K562 (cell line): Measurements from ENCODE around the gene CNTN4. TPM values are rescaled to one million over a fixed set of nuclear protein-coding genes. Genes with fewer than 3 reads are reported as not detected.

ENCODE experiments used
- ATAC-seq: fragments of 200-7000 bp; cut with Tn5 transposase; 3 replicates; pipeline ENCODE4 v1.9.1; 2020; ENCODE audit warnings: moderate library complexity
- BruUV-seq: library from RNA; stranded (reverse); fragments of 400-500 nt; replicated peaks from 2 replicates; lab custom pipeline; 2021; lab: Mats Ljungman, UMichigan
- CTCF ChIA-PET: fragments of 300-600 bp; formaldehyde crosslinking; extraction: SDS; loops from one replicate; lab custom pipeline; 2021; ENCODE audit warnings: low intra/inter-chr PET ratio; lab: Yijun Ruan, JAX
- POLR2A ChIA-PET: fragments of 300-600, 350-650 bp; sonication (Branson Sonifier 250); formaldehyde crosslinking; extraction: SDS; loops from one replicate; lab custom pipeline; 2021; ENCODE audit warnings: antibody characterized with exemption, inconsistent platforms; lab: Yijun Ruan, JAX
- DNase-seq, 4 experiments: peaks; one replicate each; pipeline versions ENCODE4 v3.0.0 to v3.0.0-alpha.2; 2011 to 2018; ENCODE audit warnings: low spot score in 3 of 4, mixed read lengths in 3 of 4; ENCODE audit errors: extremely low read depth in 1 of 4
- FAIRE-seq: peaks from 2 replicates; lab custom pipeline; 2011; peaks lifted over from hg19 to GRCh38; lab: Jason Lieb, UNC
- H2AFZ ChIP-seq: 2 replicates; pipeline ENCODE4 v1.6.0; 2011; ENCODE audit warnings: low read depth, low read length, control low read depth, inconsistent platforms
- H3K27ac ChIP-seq: fragments of 200-600 bp; 3 replicates; pipeline ENCODE4 v1.8.0; 2011; ENCODE audit warnings: low read depth, mild to moderate bottlenecking, control low read depth, inconsistent platforms, low read length, moderate library complexity, mixed read lengths; ENCODE audit errors: extremely low read depth
- H3K27me3 ChIP-seq, 2 experiments: fragments of 300-600 bp in 1 of 2; 2 replicates in 1 of 2; 3 replicates in 1 of 2; pipeline versions ENCODE4 v1.6.0 to v1.8.0; 2011; ENCODE audit warnings: inconsistent platforms in 2 of 2, low read length in 2 of 2, mild to moderate bottlenecking in 1 of 2, mixed read lengths in 1 of 2, moderate library complexity in 1 of 2; ENCODE audit not compliant: control insufficient read depth in 2 of 2, insufficient read depth in 2 of 2
- H3K36me3 ChIP-seq: fragments of 300-600 bp; 3 replicates; pipeline ENCODE4 v1.8.0; 2011; ENCODE audit warnings: mild to moderate bottlenecking, low read length, inconsistent platforms; ENCODE audit not compliant: control insufficient read depth, insufficient read depth
- H3K4me1 ChIP-seq, 2 experiments: fragments of 200-600 bp in 1 of 2; replicated peaks in 1 of 2; 2 replicates in 1 of 2; 3 replicates in 1 of 2; pipeline versions ENCODE4 v1.5.1 to v1.8.0; 2011; ENCODE audit warnings: inconsistent platforms in 2 of 2, low read length in 2 of 2, mild to moderate bottlenecking in 1 of 2, mixed read lengths in 1 of 2, moderate library complexity in 1 of 2; ENCODE audit not compliant: control insufficient read depth in 2 of 2, insufficient read depth in 2 of 2
- H3K4me2 ChIP-seq: 2 replicates; pipeline ENCODE4 v1.6.1; 2011; ENCODE audit warnings: low read length, control low read depth, inconsistent platforms, mixed read lengths; ENCODE audit not compliant: insufficient read depth
- H3K4me3 ChIP-seq: fragments of 200-600 bp; sonication (generic), shearing (Covaris generic); 2 replicates; pipeline ENCODE4 v1.5.1; 2016; ENCODE audit warnings: control low read depth, inconsistent platforms
- H3K79me2 ChIP-seq: fragments of 200-600 bp; 3 replicates; pipeline ENCODE4 v1.8.0; 2011; ENCODE audit warnings: low read length, inconsistent platforms; ENCODE audit not compliant: control insufficient read depth, insufficient read depth
- H3K9ac ChIP-seq, 2 experiments: 2 replicates each; pipeline versions ENCODE4 v1.6.0 to v1.6.1; 2011; ENCODE audit warnings: low read depth in 2 of 2, low read length in 2 of 2, control low read depth in 1 of 2, inconsistent platforms in 1 of 2, mild to moderate bottlenecking in 1 of 2, mixed read lengths in 1 of 2; ENCODE audit not compliant: insufficient read depth in 1 of 2
- H3K9me1 ChIP-seq: one replicate; pipeline ENCODE4 v1.6.0; 2011; ENCODE audit warnings: inconsistent platforms, mild to moderate bottlenecking, low read length, moderate library complexity; ENCODE audit not compliant: control insufficient read depth, insufficient read depth
- H3K9me3 ChIP-seq: replicated peaks from 2 replicates; pipeline ENCODE4 v1.5.1; 2011; ENCODE audit warnings: low read depth, low read length, inconsistent platforms; ENCODE audit not compliant: control insufficient read depth, insufficient read depth
- H4K20me1 ChIP-seq: replicated peaks from 2 replicates; pipeline ENCODE4 v1.6.1; 2011; ENCODE audit warnings: low read length, inconsistent platforms, mixed read lengths; ENCODE audit not compliant: control insufficient read depth, insufficient read depth
- BACH1 ChIP-seq: fragments of 200-800 bp; sonication (Bioruptor generic); IDR thresholded peaks from 2 replicates; pipeline ENCODE4 v1.6.1; 2016; ENCODE audit warnings: missing genetic modification characterization, missing compliant biosample characterization
- GTF2E2 ChIP-seq: fragments of 200-800 bp; sonication (Bioruptor generic); IDR thresholded peaks from 2 replicates; pipeline ENCODE4 v1.6.1; 2016; ENCODE audit warnings: missing genetic modification characterization, missing compliant biosample characterization
- HDAC8 ChIP-seq: fragments of 450-650 bp; IDR thresholded peaks from 2 replicates; pipeline ENCODE4 v1.6.1; 2016; ENCODE audit warnings: mild to moderate bottlenecking, missing genetic modification characterization, moderate library complexity, missing compliant biosample characterization
- KDM5B ChIP-seq: fragments of 200-600 bp; sonication (generic); IDR thresholded peaks from 2 replicates; pipeline ENCODE4 v1.6.1; 2012; ENCODE audit warnings: low read depth, mild to moderate bottlenecking, moderate library complexity, low read length, control low read depth, inconsistent platforms; ENCODE audit not compliant: insufficient replicate concordance
- NCOA6 ChIP-seq: fragments of 450-650 bp; IDR thresholded peaks from 2 replicates; pipeline ENCODE4 v1.6.1; 2017; ENCODE audit warnings: mild to moderate bottlenecking
- OTX1 ChIP-seq: fragments of 450-650 bp; formaldehyde crosslinking; IDR thresholded peaks from 2 replicates; pipeline ENCODE4 v1.4.0; 2022; ENCODE audit warnings: mild to moderate bottlenecking
- POLR3G ChIP-seq: IDR thresholded peaks from 2 replicates; pipeline ENCODE4 v1.6.1; 2011; ENCODE audit not compliant: insufficient read length, insufficient replicate concordance; ENCODE audit errors: extremely low read depth
- PRMT5 ChIP-seq: sonication (generic); formaldehyde crosslinking; IDR thresholded peaks from 2 replicates; pipeline ENCODE4 v1.5.0; 2020; ENCODE audit warnings: missing genetic modification reagents
- RBM39 ChIP-seq: fragments of 200-400 bp; formaldehyde crosslinking; optimal IDR thresholded peaks from 2 replicates; pipeline ENCODE3; 2018; ENCODE audit warnings: low read depth, low read length
- SIN3A ChIP-seq, 2 experiments: fragments of 150-350 bp in 1 of 2; IDR thresholded peaks; 2 replicates each; pipeline ENCODE4 v1.6.1; 2011 to 2016; ENCODE audit warnings: borderline replicate concordance in 2 of 2, low read depth in 2 of 2, low read length in 2 of 2, mild to moderate bottlenecking in 2 of 2, moderate library complexity in 2 of 2; ENCODE audit not compliant: control insufficient read depth in 1 of 2
- SIRT6 ChIP-seq: IDR thresholded peaks from one replicate; pipeline ENCODE4 v1.6.1; 2012; ENCODE audit warnings: low read depth, mild to moderate bottlenecking, control low read depth, inconsistent platforms, low read length, moderate library complexity
- STAT5A ChIP-seq: IDR thresholded peaks from 2 replicates; pipeline ENCODE4 v1.6.1; 2012; ENCODE audit warnings: low read length, inconsistent platforms, borderline replicate concordance
- ZBTB17 ChIP-seq: fragments of 450-650 bp; formaldehyde crosslinking; IDR thresholded peaks from 2 replicates; pipeline ENCODE4 v1.4.0; 2020; ENCODE audit warnings: mild to moderate bottlenecking
- ZNF232 ChIP-seq: sonication (generic); formaldehyde crosslinking; IDR thresholded peaks from 2 replicates; pipeline ENCODE4 v1.8.0; 2022; ENCODE audit warnings: mild to moderate bottlenecking, missing genetic modification reagents
- WGBS: fragments of 100-300 bp; shearing (Covaris generic); methylation state at CpG from one replicate; pipeline ENCODE4 v1.1.6; 2016; ENCODE audit warnings: low coverage, mixed read lengths; ENCODE audit not compliant: insufficient coverage; ENCODE audit errors: missing lambda C conversion rate; 5-methylcytosine and 5-hydroxymethylcytosine counted together
- in situ Hi-C: fragments of 300-500 bp; cut with MboI; formaldehyde crosslinking; loops from 4 replicates; pipeline ENCODE4 v1.15.0; 2018; ENCODE audit warnings: inconsistent platforms, mixed read lengths
- intact Hi-C: fragments of 100-400 bp; cut with micrococcal nuclease; formaldehyde crosslinking; loops from 2 replicates; pipeline ENCODE4 v1.14.2; 2022
- polyA plus RNA-seq, 8 experiments: library from polyadenylated mRNA; depleted of rRNA in 4 of 8; stranded (reverse) in 5 of 8; unstranded in 3 of 8; fragments of >200 nt; fragmentation: Nextera tagmentation in 2 of 8; fragmentation: Illumina TruSeq in 1 of 8; extraction: Ambion mirVana in 2 of 8; extraction: Trizol in 1 of 8; gene quantifications; 2 replicates each; pipeline versions ENCODE4 v1.2.1 to v1.2.3, GENCODE V29; 2011 to 2014; ENCODE audit warnings: inconsistent platforms in 1 of 8, missing spikeins in 1 of 8
- total RNA-seq, 7 experiments: library from RNA; depleted of rRNA in 6 of 7; stranded (reverse); fragments of >200 nt in 6 of 7; fragmentation: Illumina TruSeq in 2 of 7; extraction: Trizol in 2 of 7; gene quantifications; 2 replicates each; pipeline versions ENCODE4 v1.2.1 to v1.2.3, GENCODE V29; 2011 to 2021; ENCODE audit warnings: low replicate concordance in 1 of 7
- TF ChIP-seq, protein P1 (sequence below): fragments of 450-650 bp; IDR thresholded peaks from 2 replicates; pipeline ENCODE4 v1.6.1; 2018; ENCODE audit not compliant: partially characterized antibody
- TF ChIP-seq, protein P2 (sequence below): fragments of 450-650 bp; IDR thresholded peaks from 2 replicates; pipeline ENCODE4 v1.6.1; 2017; ENCODE audit warnings: mild to moderate bottlenecking, moderate library complexity

The CNTN4 gene
- total and polyA plus RNA-seq, 9 of the 15 experiments (the other 6 are each of a cell fraction or from before 2014, with no cell fraction given): not detected

DNA sequence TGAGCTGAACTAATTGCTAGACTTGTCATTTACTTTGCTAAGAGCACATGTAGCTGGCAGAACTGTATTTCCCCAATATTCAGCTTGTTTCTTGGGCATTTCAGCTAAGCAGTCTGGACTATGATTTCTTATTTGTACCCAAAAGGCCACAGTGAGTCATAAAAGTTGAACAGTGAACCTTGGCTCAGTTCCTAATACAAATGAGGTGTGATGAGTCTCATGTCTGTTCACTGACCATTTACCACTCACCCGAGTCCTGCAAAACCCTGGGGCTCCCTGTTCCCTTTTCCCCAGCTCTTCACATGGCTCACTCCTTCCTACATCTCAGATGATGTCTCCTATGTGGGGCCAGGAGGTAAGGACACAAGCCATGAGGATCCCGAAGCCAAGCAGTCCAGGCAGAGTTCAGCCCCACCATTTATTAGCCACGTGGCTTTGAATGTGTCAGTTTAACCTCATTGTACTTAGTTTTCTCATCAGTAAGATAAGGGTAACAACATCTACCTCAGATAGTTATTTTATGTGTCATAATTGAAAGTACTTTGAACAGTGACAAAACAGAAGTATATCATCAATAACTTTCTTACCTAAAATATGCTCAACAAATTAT is 772.2 kb downstream of the CNTN4 start:
- in situ Hi-C loops: no loop called here
- no peaks in the 10 kb centered on the region for H4K20me1 ChIP-seq
- H2AFZ ChIP-seq: no peak overlapping the region
- no peak overlapping the region for H3K9ac ChIP-seq
- no peaks in the 10 kb centered on the region for H3K36me3 ChIP-seq
- POLR2A ChIA-PET: no interaction called here
- FAIRE-seq (no peak), ATAC-seq (no peak), DNase-seq (no peak)
- no peaks in the 10 kb centered on the region for H3K4me1 ChIP-seq
- no peaks in the 10 kb centered on the region for H3K9me1 ChIP-seq
- no peak overlapping the region for H3K27ac ChIP-seq
- H3K27me3 ChIP-seq: no peaks in the 10 kb centered on the region
- BruUV-seq: no TSS peak
- H3K79me2 ChIP-seq: no peaks in the 10 kb centered on the region
- H3K4me2 ChIP-seq: no peak overlapping the region
- CTCF ChIA-PET: no interaction called here
- no peak overlapping the region for H3K4me3 ChIP-seq
- intact Hi-C loops: no loop called here
- WGBS: 0% methylated on average over 3 of the region's 3 CpGs
- no peaks in the 10 kb centered on the region for H3K9me3 ChIP-seq
- TF ChIP-seq PRMT5 (CRISPR knock-in tag) (no peak), STAT5A (no peak), SIN3A (IDR thresholded peaks at IDR 0.05; ENCODE audit: borderline replicate concordance in 2 of 2, control insufficient read depth in 1 of 2, low read depth in 2 of 2, low read length in 2 of 2) (no peak), ZBTB17 (CRISPR knock-in tag) (no peak), KDM5B (no peak), HDAC8 (tag) (no peak), OTX1 (CRISPR knock-in tag) (no peak), NCOA6 (no peak), SIRT6 (no peak), ZNF232 (no peak), RBM39 (no peak), GTF2E2 (tag) (no peak), BACH1 (tag) (no peak), POLR3G (no peak)
- TF ChIP-seq, protein P1, sequence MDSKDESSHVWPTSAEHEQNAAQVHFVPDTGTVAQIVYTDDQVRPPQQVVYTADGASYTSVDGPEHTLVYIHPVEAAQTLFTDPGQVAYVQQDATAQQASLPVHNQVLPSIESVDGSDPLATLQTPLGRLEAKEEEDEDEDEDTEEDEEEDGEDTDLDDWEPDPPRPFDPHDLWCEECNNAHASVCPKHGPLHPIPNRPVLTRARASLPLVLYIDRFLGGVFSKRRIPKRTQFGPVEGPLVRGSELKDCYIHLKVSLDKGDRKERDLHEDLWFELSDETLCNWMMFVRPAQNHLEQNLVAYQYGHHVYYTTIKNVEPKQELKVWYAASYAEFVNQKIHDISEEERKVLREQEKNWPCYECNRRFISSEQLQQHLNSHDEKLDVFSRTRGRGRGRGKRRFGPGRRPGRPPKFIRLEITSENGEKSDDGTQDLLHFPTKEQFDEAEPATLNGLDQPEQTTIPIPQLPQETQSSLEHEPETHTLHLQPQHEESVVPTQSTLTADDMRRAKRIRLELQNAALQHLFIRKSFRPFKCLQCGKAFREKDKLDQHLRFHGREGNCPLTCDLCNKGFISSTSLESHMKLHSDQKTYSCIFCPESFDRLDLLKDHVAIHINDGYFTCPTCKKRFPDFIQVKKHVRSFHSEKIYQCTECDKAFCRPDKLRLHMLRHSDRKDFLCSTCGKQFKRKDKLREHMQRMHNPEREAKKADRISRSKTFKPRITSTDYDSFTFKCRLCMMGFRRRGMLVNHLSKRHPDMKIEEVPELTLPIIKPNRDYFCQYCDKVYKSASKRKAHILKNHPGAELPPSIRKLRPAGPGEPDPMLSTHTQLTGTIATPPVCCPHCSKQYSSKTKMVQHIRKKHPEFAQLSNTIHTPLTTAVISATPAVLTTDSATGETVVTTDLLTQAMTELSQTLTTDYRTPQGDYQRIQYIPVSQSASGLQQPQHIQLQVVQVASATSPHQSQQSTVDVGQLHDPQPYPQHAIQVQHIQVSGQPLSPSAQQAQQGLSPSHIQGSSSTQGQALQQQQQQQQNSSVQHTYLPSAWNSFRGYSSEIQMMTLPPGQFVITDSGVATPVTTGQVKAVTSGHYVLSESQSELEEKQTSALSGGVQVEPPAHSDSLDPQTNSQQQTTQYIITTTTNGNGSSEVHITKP: no peak
- TF ChIP-seq, protein P2, sequence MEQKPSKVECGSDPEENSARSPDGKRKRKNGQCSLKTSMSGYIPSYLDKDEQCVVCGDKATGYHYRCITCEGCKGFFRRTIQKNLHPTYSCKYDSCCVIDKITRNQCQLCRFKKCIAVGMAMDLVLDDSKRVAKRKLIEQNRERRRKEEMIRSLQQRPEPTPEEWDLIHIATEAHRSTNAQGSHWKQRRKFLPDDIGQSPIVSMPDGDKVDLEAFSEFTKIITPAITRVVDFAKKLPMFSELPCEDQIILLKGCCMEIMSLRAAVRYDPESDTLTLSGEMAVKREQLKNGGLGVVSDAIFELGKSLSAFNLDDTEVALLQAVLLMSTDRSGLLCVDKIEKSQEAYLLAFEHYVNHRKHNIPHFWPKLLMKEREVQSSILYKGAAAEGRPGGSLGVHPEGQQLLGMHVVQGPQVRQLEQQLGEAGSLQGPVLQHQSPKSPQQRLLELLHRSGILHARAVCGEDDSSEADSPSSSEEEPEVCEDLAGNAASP: no peak
